H9 (cell line): ENCODE data around the gene COIL. TPM values are rescaled to one million over a fixed set of nuclear protein-coding genes. Genes with fewer than 3 reads are reported as not detected.

Experiments used
- DNase-seq: peaks from one replicate; pipeline ENCODE4 v3.0.0-alpha.2; 2017
- H2AFZ ChIP-seq: one replicate; pipeline ENCODE4 v1.6.1; 2013; ENCODE audit warnings: mild to moderate bottlenecking, low read length, control low read depth, moderate library complexity
- H2AK5ac ChIP-seq: 2 replicates; pipeline ENCODE4 v1.6.1; 2013; ENCODE audit warnings: low read length, control low read depth, mixed read lengths; ENCODE audit not compliant: insufficient read length
- H2BK120ac ChIP-seq: one replicate; pipeline ENCODE4 v1.6.1; 2013; ENCODE audit warnings: low read depth, mild to moderate bottlenecking, low read length, control low read depth, inconsistent platforms; ENCODE audit not compliant: poor library complexity, severe bottlenecking
- H2BK12ac ChIP-seq: 2 replicates; pipeline ENCODE4 v1.6.1; 2013; ENCODE audit warnings: low read length, control low read depth, mixed read lengths, low read depth; ENCODE audit not compliant: insufficient read length
- H2BK15ac ChIP-seq: 2 replicates; pipeline ENCODE4 v1.6.1; 2013; ENCODE audit warnings: low read depth, low read length, control low read depth
- H2BK20ac ChIP-seq: one replicate; pipeline ENCODE4 v1.6.1; 2013; ENCODE audit warnings: low read depth, mild to moderate bottlenecking, low read length, control low read depth, inconsistent platforms; ENCODE audit not compliant: poor library complexity, severe bottlenecking
- H2BK5ac ChIP-seq: 2 replicates; pipeline ENCODE4 v1.6.1; 2013; ENCODE audit warnings: low read length, control low read depth, mixed read lengths; ENCODE audit not compliant: insufficient read length
- H3K14ac ChIP-seq: 2 replicates; pipeline ENCODE4 v1.6.1; 2013; ENCODE audit warnings: low read length, control low read depth; ENCODE audit not compliant: insufficient read depth
- H3K18ac ChIP-seq: 2 replicates; pipeline ENCODE4 v1.6.1; 2013; ENCODE audit warnings: low read depth, mild to moderate bottlenecking, mixed read lengths, low read length, control low read depth; ENCODE audit not compliant: insufficient read length
- H3K23ac ChIP-seq: 2 replicates; pipeline ENCODE4 v1.6.1; 2013; ENCODE audit warnings: low read length, control low read depth, mixed read lengths, low read depth; ENCODE audit not compliant: insufficient read length
- H3K23me2 ChIP-seq: 2 replicates; pipeline ENCODE4 v1.6.1; 2013; ENCODE audit warnings: low read depth, mild to moderate bottlenecking, mixed read lengths, low read length, control low read depth; ENCODE audit not compliant: insufficient read length, poor library complexity, severe bottlenecking
- H3K27ac ChIP-seq: 2 replicates; pipeline ENCODE4 v1.5.1; 2013; ENCODE audit warnings: low read length, control low read depth, mixed read lengths, low read depth; ENCODE audit not compliant: insufficient read length
- H3K27me3 ChIP-seq: 2 replicates; pipeline ENCODE4 v1.6.1; 2013; ENCODE audit warnings: low read length, control low read depth, inconsistent platforms; ENCODE audit not compliant: insufficient read depth
- H3K4ac ChIP-seq: 2 replicates; pipeline ENCODE4 v1.6.1; 2013; ENCODE audit warnings: low read depth, mild to moderate bottlenecking, control low read depth, inconsistent platforms, low read length, moderate library complexity
- H3K4me1 ChIP-seq: 2 replicates; pipeline ENCODE4 v1.6.1; 2013; ENCODE audit warnings: low read length, control low read depth, inconsistent platforms; ENCODE audit not compliant: insufficient read depth
- H3K4me2 ChIP-seq: 2 replicates; pipeline ENCODE4 v1.6.1; 2013; ENCODE audit warnings: low read length, control low read depth, mixed read lengths; ENCODE audit not compliant: insufficient read length, insufficient read depth
- H3K56ac ChIP-seq: 2 replicates; pipeline ENCODE4 v1.6.1; 2013; ENCODE audit warnings: low read depth, mild to moderate bottlenecking, mixed read lengths, low read length, control low read depth; ENCODE audit not compliant: insufficient read length
- H3K79me1 ChIP-seq: 2 replicates; pipeline ENCODE4 v1.6.1; 2013; ENCODE audit warnings: low read depth, mild to moderate bottlenecking, moderate library complexity, low read length, control low read depth, inconsistent platforms; ENCODE audit not compliant: insufficient read depth, poor library complexity, severe bottlenecking
- H3K79me2 ChIP-seq: 2 replicates; pipeline ENCODE4 v1.6.1; 2013; ENCODE audit warnings: low read length, control low read depth, inconsistent platforms; ENCODE audit not compliant: insufficient read depth
- H3K9ac ChIP-seq: 2 replicates; pipeline ENCODE4 v1.6.1; 2013; ENCODE audit warnings: low read length, control low read depth, mixed read lengths; ENCODE audit not compliant: insufficient read length; ENCODE audit errors: extremely low read depth
- H3K9me3 ChIP-seq: one replicate; pipeline ENCODE4 v1.6.1; 2013; ENCODE audit warnings: low read depth, low read length, inconsistent platforms; ENCODE audit not compliant: control insufficient read depth
- H3T11ph ChIP-seq: one replicate; pipeline ENCODE4 v1.6.1; 2013; ENCODE audit warnings: mild to moderate bottlenecking, low read length, control low read depth, inconsistent platforms
- H4K20me1 ChIP-seq: one replicate; pipeline ENCODE4 v1.6.1; 2013; ENCODE audit not compliant: control insufficient read depth, insufficient read length, insufficient read depth
- H4K5ac ChIP-seq: 2 replicates; pipeline ENCODE4 v1.6.1; 2013; ENCODE audit warnings: low read depth, mild to moderate bottlenecking, mixed read lengths, low read length, control low read depth; ENCODE audit not compliant: insufficient read length
- H4K8ac ChIP-seq: replicated peaks from 2 replicates; pipeline ENCODE4 v1.6.1; 2013; ENCODE audit warnings: low read length, control low read depth, mixed read lengths, low read depth; ENCODE audit not compliant: insufficient read length
- H4K91ac ChIP-seq: 2 replicates; pipeline ENCODE4 v1.6.1; 2013; ENCODE audit warnings: low read depth, mild to moderate bottlenecking, moderate library complexity, mixed read lengths, low read length, control low read depth; ENCODE audit not compliant: insufficient read length
- H3K27ac Mint-ChIP-seq, 3 experiments: 2 replicates in 2 of 3; 3 replicates in 1 of 3; pipeline ENCODE4 v1.8.0; 2020 to 2021; ENCODE audit warnings: mixed read lengths in 3 of 3, mild to moderate bottlenecking in 1 of 3, moderate library complexity in 1 of 3
- H3K27me3 Mint-ChIP-seq: 2 replicates; pipeline ENCODE4 v1.8.0; 2021; ENCODE audit warnings: low read depth, mild to moderate bottlenecking, moderate library complexity, mixed read lengths
- H3K36me3 Mint-ChIP-seq, 3 experiments: 2 replicates in 2 of 3; 3 replicates in 1 of 3; pipeline ENCODE4 v1.8.0; 2020 to 2021; ENCODE audit warnings: low read depth in 3 of 3, mixed read lengths in 3 of 3; ENCODE audit not compliant: insufficient read depth in 1 of 3
- H3K4me1 Mint-ChIP-seq, 2 experiments: 2 replicates each; pipeline ENCODE4 v1.8.0; 2020; ENCODE audit warnings: mixed read lengths in 2 of 2
- H3K4me3 Mint-ChIP-seq, 2 experiments: 2 replicates in 1 of 2; 3 replicates in 1 of 2; pipeline ENCODE4 v1.8.0; 2020 to 2021; ENCODE audit warnings: mild to moderate bottlenecking in 2 of 2, mixed read lengths in 2 of 2, moderate library complexity in 1 of 2
- H3K9me3 Mint-ChIP-seq, 2 experiments: 2 replicates in 1 of 2; 3 replicates in 1 of 2; pipeline ENCODE4 v1.8.0; 2020; ENCODE audit warnings: mild to moderate bottlenecking in 2 of 2, mixed read lengths in 2 of 2, moderate library complexity in 1 of 2
- CTCF ChIP-seq: fragments of 200-600 bp; sonication (generic); conservative IDR thresholded peaks from 3 replicates; pipeline ENCODE4 v1.8.0; 2021; ENCODE audit warnings: antibody characterized with exemption, mild to moderate bottlenecking
- WGBS: extraction: QIAGEN DNeasy Blood & Tissue Kit; methylation state at CpG from one replicate; pipeline ENCODE4 v1.1.7; 2013; ENCODE audit warnings: missing lambda C conversion rate, low lambda C conversion rate, mixed read lengths; ENCODE audit not compliant: insufficient read length; ENCODE audit errors: extremely low coverage; 5-methylcytosine and 5-hydroxymethylcytosine counted together
- total RNA-seq: library from RNA; stranded (reverse); gene quantifications from 2 replicates; pipeline ENCODE4 v1.2.1, GENCODE V29; 2021

The COIL gene
- total RNA-seq, 1 experiment from 2014 or later = 21.5 TPM

GRCh38 chr17:56974055-56974454, 13.2 kb upstream of the COIL start:
- H3K23me2 ChIP-seq = peaks cover 15% of the 10 kb centered on the region
- no peak overlapping the region for H3K4ac ChIP-seq
- no peak overlapping the region for H2BK120ac ChIP-seq
- no peak overlapping the region for H2BK12ac ChIP-seq
- H3T11ph ChIP-seq = no peak overlapping the region
- no peaks in the 10 kb centered on the region for H3K27me3 ChIP-seq
- Mint-ChIP-seq H3K27ac (no peak overlapping the region), H3K27me3 (0 out of 2 replicates have a peak, but pooled peaks cover 3% of the 10 kb centered on the region), H3K36me3 (peaks cover 3 to 23% (median 5%) of the 10 kb centered on the region in 3 experiments; a peak in 6 of 7 replicates), H3K4me1 (peaks cover 33 to 35% of the 10 kb centered on the region in 2 experiments), H3K9me3 (peaks cover 28 to 31% of the 10 kb centered on the region in 2 experiments), H3K4me3 (no peak overlapping the region)
- no peaks in the 10 kb centered on the region; the same call in 1 of the 2 replicates for H3K4me1 ChIP-seq
- no peak overlapping the region for H4K5ac ChIP-seq
- H3K18ac ChIP-seq = no peak overlapping the region
- H4K8ac ChIP-seq = no peak overlapping the region
- H4K91ac ChIP-seq = no peak overlapping the region
- no peak overlapping the region for H3K56ac ChIP-seq
- no peak overlapping the region for H2AFZ ChIP-seq
- TF ChIP-seq CTCF = no peak
- DNase-seq = no peak
- H3K9ac ChIP-seq = no peak overlapping the region
- no peaks in the 10 kb centered on the region for H4K20me1 ChIP-seq
- H3K23ac ChIP-seq = no peak overlapping the region
- WGBS = no CpG with 5 or more reads among the region's 2 CpGs
- H3K79me2 ChIP-seq = no peaks in the 10 kb centered on the region
- no peak overlapping the region for H2AK5ac ChIP-seq
- H3K9me3 ChIP-seq = no peaks in the 10 kb centered on the region
- no peak overlapping the region for H3K14ac ChIP-seq
- H2BK5ac ChIP-seq = no peak overlapping the region
- H2BK20ac ChIP-seq = no peak overlapping the region
- no peak overlapping the region for H2BK15ac ChIP-seq
- H3K4me2 ChIP-seq = no peak overlapping the region
- no peak overlapping the region for H3K27ac ChIP-seq
- H3K79me1 ChIP-seq = no peaks in the 10 kb centered on the region
